Peyer's patch (tissue), 4 donors: ENCODE data around the gene DRGX.

Experiments used
- POLR2A ChIP-seq, 2 donors: fragments of 450-650 bp; IDR thresholded peaks; one replicate each; pipeline ENCODE4 v1.5.1; 2017; ENCODE audit warnings: antibody characterized with exemption in 2 of 2, mild to moderate bottlenecking in 2 of 2, moderate library complexity in 2 of 2
- TF ChIP-seq, protein P1 (sequence below), 6 experiments: fragments of 450-650 bp in 4 of 6; fragments of 200-600 bp in 2 of 6; sonication (generic) in 1 of 6; IDR thresholded peaks; one replicate each; pipeline ENCODE4 v1.5.1; 2017 to 2019; ENCODE audit warnings: antibody characterized with exemption in 6 of 6, mild to moderate bottlenecking in 3 of 6, moderate library complexity in 1 of 6

DNA sequence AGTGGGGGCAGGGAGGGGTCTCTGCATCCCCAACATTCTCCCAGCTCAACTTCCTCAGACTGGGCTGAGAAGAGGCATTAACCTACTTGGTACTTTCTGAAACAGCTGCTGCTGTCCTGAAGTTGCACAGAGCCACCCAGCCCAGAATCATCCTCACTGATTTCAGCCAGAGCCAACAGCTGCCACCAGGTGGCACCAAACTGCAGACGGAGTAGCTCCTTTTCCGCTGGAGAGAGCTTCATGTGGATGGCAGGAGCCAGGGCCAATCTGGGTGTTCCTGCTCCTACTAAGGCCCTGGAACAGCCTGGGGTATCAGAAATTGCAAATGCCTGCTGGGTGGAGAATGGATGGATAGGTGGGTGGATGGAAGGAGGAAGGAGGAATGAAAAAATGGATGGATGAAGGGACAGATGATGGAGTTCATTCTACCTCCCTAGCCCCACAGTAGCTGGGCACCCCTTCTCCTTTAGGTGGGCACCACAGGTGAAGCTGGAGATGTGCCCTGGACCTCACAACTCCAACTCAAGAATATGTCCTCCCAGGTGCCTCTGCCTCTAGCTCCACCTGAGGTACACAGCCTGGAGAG lies 11.8 kb upstream of the DRGX start:
- TF ChIP-seq, protein P1, sequence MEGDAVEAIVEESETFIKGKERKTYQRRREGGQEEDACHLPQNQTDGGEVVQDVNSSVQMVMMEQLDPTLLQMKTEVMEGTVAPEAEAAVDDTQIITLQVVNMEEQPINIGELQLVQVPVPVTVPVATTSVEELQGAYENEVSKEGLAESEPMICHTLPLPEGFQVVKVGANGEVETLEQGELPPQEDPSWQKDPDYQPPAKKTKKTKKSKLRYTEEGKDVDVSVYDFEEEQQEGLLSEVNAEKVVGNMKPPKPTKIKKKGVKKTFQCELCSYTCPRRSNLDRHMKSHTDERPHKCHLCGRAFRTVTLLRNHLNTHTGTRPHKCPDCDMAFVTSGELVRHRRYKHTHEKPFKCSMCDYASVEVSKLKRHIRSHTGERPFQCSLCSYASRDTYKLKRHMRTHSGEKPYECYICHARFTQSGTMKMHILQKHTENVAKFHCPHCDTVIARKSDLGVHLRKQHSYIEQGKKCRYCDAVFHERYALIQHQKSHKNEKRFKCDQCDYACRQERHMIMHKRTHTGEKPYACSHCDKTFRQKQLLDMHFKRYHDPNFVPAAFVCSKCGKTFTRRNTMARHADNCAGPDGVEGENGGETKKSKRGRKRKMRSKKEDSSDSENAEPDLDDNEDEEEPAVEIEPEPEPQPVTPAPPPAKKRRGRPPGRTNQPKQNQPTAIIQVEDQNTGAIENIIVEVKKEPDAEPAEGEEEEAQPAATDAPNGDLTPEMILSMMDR (IDR thresholded peaks at IDR 0.05) = peak; percentile 50 to 87 (median 76)
- TF ChIP-seq POLR2A (IDR thresholded peaks at IDR 0.05) = no peak
